Hepatic stellate cell (primary cell): Measurements from ENCODE around the gene CCDC182.

ENCODE experiments used
- DNase-seq: peaks from one replicate; pipeline ENCODE4 v3.0.0; 2011; ENCODE audit warnings: low spot score

CCDC182 gene

DNA sequence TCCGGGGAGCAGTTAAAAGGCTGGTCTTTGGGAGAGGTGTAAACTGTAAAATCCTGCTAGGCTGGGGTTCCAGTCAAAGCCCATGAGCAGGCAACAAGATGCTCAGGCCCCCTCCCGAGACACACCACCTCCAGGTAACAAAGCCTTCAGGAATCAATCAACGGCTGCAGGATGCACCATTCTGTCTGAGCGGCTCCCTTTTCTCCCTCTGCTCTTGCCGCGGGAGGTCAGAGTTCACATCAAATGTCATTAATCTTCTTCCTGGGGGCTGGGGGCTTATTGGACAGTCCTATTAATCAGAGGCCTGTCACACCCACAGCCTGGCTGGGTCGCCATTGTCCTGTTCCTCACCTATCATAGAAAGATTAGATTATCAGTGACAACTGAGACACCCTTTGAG, 11.9 kb upstream of the CCDC182 start:
- no peak for DNase-seq

GRCh38 chr17:57755480-57756070, 10.5 kb upstream of the CCDC182 start:
- no peak for DNase-seq

- DNase-seq: no peak
Observed at GRCh38 chr17:57752031-57752905, 7.2 kb upstream of the CCDC182 start.

GRCh38 chr17:57751348-57751971, 6.4 kb upstream of the CCDC182 start:
- no peak for DNase-seq

DNA sequence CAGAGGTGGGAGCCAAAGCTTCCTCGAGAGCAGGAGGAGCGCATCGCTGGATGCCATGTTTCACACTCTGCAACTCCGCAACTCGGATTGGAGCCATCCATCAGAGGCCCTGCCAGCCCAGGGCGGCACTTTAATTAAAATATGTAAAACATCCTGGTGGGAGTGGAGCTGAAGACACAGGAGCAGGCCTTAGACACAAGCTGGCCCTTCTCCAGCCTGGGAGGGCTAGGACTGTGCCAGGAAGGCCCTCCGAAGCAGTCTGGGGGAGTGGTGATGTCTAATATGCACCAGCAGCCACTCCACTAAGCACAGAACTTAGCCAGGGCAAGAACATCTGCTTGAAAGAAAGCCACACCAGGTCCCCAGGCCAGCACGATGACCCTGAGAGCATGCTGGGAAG, 5.8 kb upstream of the CCDC182 start:
- DNase-seq: no peak

DNA sequence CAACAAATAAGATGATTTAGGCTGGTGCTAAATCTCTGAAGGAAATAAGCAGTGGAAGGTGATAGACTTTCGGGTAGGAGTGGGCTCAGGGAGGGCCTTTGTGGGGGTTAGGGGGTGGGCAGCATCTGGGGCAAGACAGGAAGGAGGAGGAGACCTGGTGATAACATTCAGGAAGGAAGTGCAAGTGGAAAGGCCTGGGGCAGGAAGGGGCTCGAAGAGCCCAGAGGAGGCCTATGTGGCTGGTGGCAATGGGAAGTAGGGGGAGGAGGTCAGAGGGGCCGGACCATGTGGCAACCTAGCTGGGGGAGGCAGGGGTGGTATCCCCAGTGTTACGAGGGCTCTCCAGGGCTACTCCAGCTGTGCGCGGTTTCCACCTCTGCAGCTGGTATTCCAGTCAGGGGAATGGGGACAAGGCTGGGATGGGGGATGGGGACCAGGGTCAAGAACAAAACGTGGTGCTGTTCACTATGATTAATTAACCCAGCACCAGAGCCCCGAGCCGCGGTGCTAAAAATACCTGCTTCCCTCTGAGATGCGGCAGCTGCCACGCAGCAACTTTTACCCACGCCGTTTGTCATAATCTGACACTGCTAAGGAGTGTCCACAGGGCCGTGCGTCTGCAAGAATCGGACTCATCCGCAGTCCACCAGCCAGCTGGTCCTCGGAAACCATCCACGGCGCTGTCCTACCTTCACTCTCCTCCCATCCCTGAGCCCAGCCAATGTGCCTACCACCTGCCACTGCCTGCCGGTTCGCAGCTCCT, 5.2 kb upstream of the CCDC182 start:
- DNase-seq: no peak

GRCh38 chr17:57749701-57750100, 4.6 kb upstream of the CCDC182 start:
- DNase-seq: no peak

GRCh38 chr17:57747221-57748017, 2.3 kb upstream of the CCDC182 start:
- DNase-seq: peak; percentile 60

- no peak for DNase-seq
Observed at GRCh38 chr17:57746221-57746620, 1.1 kb upstream of the CCDC182 start.

GRCh38 chr17:57744195-57745170, 616 bp downstream of the CCDC182 start:
- DNase-seq: no peak

GRCh38 chr17:57740235-57740528, 4.9 kb downstream of the CCDC182 start:
- no peak for DNase-seq

GRCh38 chr17:57739402-57740234, 5.5 kb downstream of the CCDC182 start:
- DNase-seq: no peak

DNA sequence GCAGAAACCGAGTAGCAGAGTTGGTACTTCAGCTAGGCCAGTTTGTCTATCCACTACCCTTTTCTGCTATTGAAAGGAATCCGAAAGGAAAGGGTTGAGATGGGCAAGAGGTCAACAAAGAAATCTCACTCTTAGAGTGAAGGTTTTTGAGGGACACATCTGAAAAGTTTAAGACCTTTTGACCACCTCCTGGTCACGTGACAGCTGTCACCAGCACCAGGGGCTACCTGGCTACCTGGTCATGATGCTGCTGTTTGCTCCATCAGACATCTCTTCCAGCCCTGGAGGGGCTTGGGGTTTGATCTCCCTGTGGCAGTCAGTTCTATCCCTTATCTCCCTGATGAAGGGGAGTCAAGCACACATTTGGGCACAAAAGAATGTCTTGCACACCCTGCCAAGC, 7.6 kb downstream of the CCDC182 start:
- DNase-seq: no peak

- DNase-seq: no peak
Observed at GRCh38 chr17:57735707-57736106, 9.4 kb downstream of the CCDC182 start.

- no peak for DNase-seq
Observed at GRCh38 chr17:57735230-57735629, 9.9 kb downstream of the CCDC182 start.

GRCh38 chr17:57733085-57733484, 12.0 kb downstream of the CCDC182 start:
- no peak for DNase-seq

- DNase-seq: no peak
Observed at GRCh38 chr17:57732062-57732461, 13.0 kb downstream of the CCDC182 start.

GRCh38 chr17:57730026-57730701, 14.9 kb downstream of the CCDC182 start:
- DNase-seq: no peak

DNA sequence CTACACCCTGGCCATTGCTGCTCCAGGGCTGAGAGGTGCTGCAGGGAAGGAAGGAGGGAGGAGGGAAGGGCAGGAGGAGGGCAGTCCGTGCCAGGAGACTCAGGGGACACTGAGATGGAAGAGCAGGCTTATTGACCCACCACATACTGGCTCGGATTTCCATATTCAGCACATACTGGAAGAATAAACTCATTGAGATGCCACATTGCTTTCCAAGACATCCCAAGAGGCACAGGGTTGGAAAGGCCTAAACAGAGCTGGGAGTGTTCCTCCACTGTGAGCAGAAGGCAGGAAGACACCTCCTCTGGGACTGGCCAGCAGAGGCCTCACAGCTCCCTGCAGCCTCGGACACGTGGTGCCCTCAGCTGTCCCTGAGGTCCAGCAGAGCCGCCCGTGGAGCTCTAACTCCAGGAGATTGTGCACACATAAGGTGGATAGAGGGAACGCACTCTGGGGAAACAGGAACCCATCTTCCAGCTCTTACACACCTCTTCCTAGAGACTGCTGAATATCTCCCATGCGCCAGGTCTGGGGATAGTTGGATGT, 17.4 kb downstream of the CCDC182 start:
- DNase-seq: no peak
